ENCODE measurements around the gene FOXA2.

Gene FOXA2

DNA sequence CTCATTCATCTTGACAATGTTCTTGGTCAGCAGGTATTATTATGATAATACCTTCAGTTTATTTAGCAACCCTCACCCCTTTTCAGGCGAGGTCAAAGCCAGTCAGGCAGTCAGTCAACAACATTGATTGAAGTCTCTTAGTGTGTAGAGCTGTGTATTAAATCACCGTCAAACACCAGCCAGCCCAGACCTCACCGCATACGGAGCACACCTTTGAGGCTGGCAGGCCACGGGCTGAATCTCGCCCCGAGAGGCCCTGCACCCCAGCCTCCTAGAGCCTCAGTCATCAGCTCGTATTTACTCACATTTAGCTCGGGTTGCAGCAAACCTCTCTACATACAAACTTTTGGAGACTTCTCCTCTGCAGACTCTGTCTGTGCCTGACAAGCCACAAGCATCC is 36.0 kb upstream of the FOXA2 start:
- no peak overlapping the region for H3K27ac ChIP-seq (ENCODE audit: low read depth, low read length, poor library complexity, severe bottlenecking)
- H3K4me2 ChIP-seq (ENCODE audit: low read length) = no peak overlapping the region
- H3K9me3 ChIP-seq (ENCODE audit: low read length) = no peaks in the 10 kb centered on the region
- no peaks in the 10 kb centered on the region for H3K79me2 ChIP-seq (ENCODE audit: insufficient read depth, low read length)
- H2AFZ ChIP-seq (ENCODE audit: low read length) = no peak overlapping the region
- no peaks in the 10 kb centered on the region for H3F3A ChIP-seq (ENCODE audit: insufficient read depth, low read length)
- H3K36me3 ChIP-seq (ENCODE audit: insufficient read depth, low read length) = no peaks in the 10 kb centered on the region
- no peak overlapping the region for H3K4me3 ChIP-seq (ENCODE audit: low read depth, low read length, poor library complexity, severe bottlenecking)
- TF ChIP-seq, protein P1, sequence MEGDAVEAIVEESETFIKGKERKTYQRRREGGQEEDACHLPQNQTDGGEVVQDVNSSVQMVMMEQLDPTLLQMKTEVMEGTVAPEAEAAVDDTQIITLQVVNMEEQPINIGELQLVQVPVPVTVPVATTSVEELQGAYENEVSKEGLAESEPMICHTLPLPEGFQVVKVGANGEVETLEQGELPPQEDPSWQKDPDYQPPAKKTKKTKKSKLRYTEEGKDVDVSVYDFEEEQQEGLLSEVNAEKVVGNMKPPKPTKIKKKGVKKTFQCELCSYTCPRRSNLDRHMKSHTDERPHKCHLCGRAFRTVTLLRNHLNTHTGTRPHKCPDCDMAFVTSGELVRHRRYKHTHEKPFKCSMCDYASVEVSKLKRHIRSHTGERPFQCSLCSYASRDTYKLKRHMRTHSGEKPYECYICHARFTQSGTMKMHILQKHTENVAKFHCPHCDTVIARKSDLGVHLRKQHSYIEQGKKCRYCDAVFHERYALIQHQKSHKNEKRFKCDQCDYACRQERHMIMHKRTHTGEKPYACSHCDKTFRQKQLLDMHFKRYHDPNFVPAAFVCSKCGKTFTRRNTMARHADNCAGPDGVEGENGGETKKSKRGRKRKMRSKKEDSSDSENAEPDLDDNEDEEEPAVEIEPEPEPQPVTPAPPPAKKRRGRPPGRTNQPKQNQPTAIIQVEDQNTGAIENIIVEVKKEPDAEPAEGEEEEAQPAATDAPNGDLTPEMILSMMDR (IDR thresholded peaks at IDR 0.05; ENCODE audit: low read length) = no peak
- TF ChIP-seq EZH2 (IDR thresholded peaks at IDR 0.05; ENCODE audit: borderline replicate concordance, low read length) = no peak
- H3K9me2 ChIP-seq (ENCODE audit: low read depth, low read length) = no peaks in the 10 kb centered on the region
- no peaks in the 10 kb centered on the region for H3K4me1 ChIP-seq (ENCODE audit: insufficient read depth, low read length, severe bottlenecking)
- no peaks in the 10 kb centered on the region for H3K27me3 ChIP-seq (ENCODE audit: insufficient read depth, low read length)
- no peaks in the 10 kb centered on the region for H4K20me1 ChIP-seq (ENCODE audit: insufficient read depth, low read length)
- H3K9ac ChIP-seq (ENCODE audit: low read length) = no peak overlapping the region

DNA sequence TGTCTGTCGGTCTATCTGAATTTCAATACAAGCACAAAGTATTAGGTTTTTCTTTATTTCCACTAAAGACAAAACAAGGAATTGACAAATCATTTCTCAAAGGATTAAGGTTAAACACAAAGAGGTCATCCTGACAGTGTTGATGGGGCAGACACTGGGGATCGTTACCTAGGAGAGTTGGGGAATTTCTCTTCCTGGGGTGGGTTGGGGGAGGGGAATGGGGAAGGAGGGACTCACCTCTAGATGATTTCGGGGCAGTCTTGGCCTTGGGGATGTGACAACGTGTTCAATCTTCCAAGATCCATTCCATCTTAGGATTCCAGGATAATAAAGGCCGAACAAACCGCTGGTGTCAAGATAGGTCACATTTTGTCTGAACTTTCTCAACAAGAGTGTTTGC is 35.4 kb upstream of the FOXA2 start:
- Histone ChIP-seq H4K20me1 (ENCODE audit: insufficient read depth, low read length) (no peaks in the 10 kb centered on the region), H3K4me1 (ENCODE audit: insufficient read depth, low read length, severe bottlenecking) (no peaks in the 10 kb centered on the region), H3K27ac (ENCODE audit: low read depth, low read length, poor library complexity, severe bottlenecking) (no peak overlapping the region), H2AFZ (ENCODE audit: low read length) (no peak overlapping the region), H3K27me3 (ENCODE audit: insufficient read depth, low read length) (no peaks in the 10 kb centered on the region), H3K4me2 (ENCODE audit: low read length) (no peak overlapping the region), H3K9ac (ENCODE audit: low read length) (no peak overlapping the region), H3K36me3 (ENCODE audit: insufficient read depth, low read length) (no peaks in the 10 kb centered on the region), H3K9me2 (ENCODE audit: low read depth, low read length) (no peaks in the 10 kb centered on the region), H3K9me3 (ENCODE audit: low read length) (no peaks in the 10 kb centered on the region), H3K79me2 (ENCODE audit: insufficient read depth, low read length) (no peaks in the 10 kb centered on the region), H3F3A (ENCODE audit: insufficient read depth, low read length) (no peaks in the 10 kb centered on the region), H3K4me3 (ENCODE audit: low read depth, low read length, poor library complexity, severe bottlenecking) (no peak overlapping the region)
- TF ChIP-seq, protein P1 (IDR thresholded peaks at IDR 0.05; ENCODE audit: low read length) = no peak
- no peak for TF ChIP-seq EZH2 (IDR thresholded peaks at IDR 0.05; ENCODE audit: borderline replicate concordance, low read length)

DNA sequence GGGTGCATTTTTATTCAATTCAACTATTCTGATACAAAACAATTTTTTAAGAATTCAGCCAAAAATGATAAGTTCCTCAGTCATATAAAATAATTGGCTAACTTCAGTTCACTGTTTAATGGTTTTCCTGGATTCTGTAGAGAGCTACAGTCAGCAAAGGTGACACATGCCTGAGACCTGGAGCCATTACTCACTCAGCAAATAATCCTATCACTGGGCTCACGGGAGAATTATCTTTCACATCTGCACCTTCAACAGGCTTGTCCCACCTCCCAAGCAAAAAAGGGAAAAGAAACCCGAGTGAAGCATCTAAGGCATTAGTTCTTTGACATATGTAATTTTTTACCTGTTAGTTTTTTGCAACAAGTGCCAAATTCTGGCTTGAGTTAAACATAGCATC is 34.9 kb upstream of the FOXA2 start:
- H3K4me2 ChIP-seq (ENCODE audit: low read length) = no peak overlapping the region
- no peaks in the 10 kb centered on the region for H3K27me3 ChIP-seq (ENCODE audit: insufficient read depth, low read length)
- H3K79me2 ChIP-seq (ENCODE audit: insufficient read depth, low read length) = no peaks in the 10 kb centered on the region
- no peaks in the 10 kb centered on the region for H3K36me3 ChIP-seq (ENCODE audit: insufficient read depth, low read length)
- no peak overlapping the region for H3K27ac ChIP-seq (ENCODE audit: low read depth, low read length, poor library complexity, severe bottlenecking)
- TF ChIP-seq, protein P1 (IDR thresholded peaks at IDR 0.05; ENCODE audit: low read length) = no peak
- TF ChIP-seq EZH2 (IDR thresholded peaks at IDR 0.05; ENCODE audit: borderline replicate concordance, low read length) = no peak
- H3F3A ChIP-seq (ENCODE audit: insufficient read depth, low read length) = no peaks in the 10 kb centered on the region
- no peaks in the 10 kb centered on the region for H3K9me3 ChIP-seq (ENCODE audit: low read length)
- no peak overlapping the region for H3K9ac ChIP-seq (ENCODE audit: low read length)
- H3K9me2 ChIP-seq (ENCODE audit: low read depth, low read length) = no peaks in the 10 kb centered on the region
- no peaks in the 10 kb centered on the region for H4K20me1 ChIP-seq (ENCODE audit: insufficient read depth, low read length)
- H2AFZ ChIP-seq (ENCODE audit: low read length) = no peak overlapping the region
- H3K4me3 ChIP-seq (ENCODE audit: low read depth, low read length, poor library complexity, severe bottlenecking) = no peak overlapping the region
- H3K4me1 ChIP-seq (ENCODE audit: insufficient read depth, low read length, severe bottlenecking) = no peaks in the 10 kb centered on the region
